Ishikawa (cell line): Measurements from ENCODE around the gene ZNF254.

Source experiments
- CEBPB ChIP-seq: IDR thresholded peaks from 2 replicates; pipeline ENCODE4 v1.6.1; 2012
- CREB1 ChIP-seq: IDR thresholded peaks from 2 replicates; pipeline ENCODE4 v1.6.1; 2012; ENCODE audit warnings: low read depth
- EGR1 ChIP-seq: IDR thresholded peaks from 2 replicates; pipeline ENCODE4 v1.6.1; 2012
- EP300 ChIP-seq: IDR thresholded peaks from 2 replicates; pipeline ENCODE4 v1.6.1; 2012; ENCODE audit warnings: borderline replicate concordance
- FOXM1 ChIP-seq: IDR thresholded peaks from 2 replicates; pipeline ENCODE4 v1.6.1; 2012; ENCODE audit warnings: low read depth, borderline replicate concordance
- NFIC ChIP-seq: IDR thresholded peaks from 2 replicates; pipeline ENCODE4 v1.6.1; 2012
- RAD21 ChIP-seq: IDR thresholded peaks from 2 replicates; pipeline ENCODE4 v1.6.1; 2012; ENCODE audit warnings: low read depth
- TAF1 ChIP-seq: IDR thresholded peaks from 2 replicates; pipeline ENCODE4 v1.6.1; 2012; ENCODE audit warnings: low read depth, mild to moderate bottlenecking
- TCF12 ChIP-seq: IDR thresholded peaks from 2 replicates; pipeline ENCODE4 v1.6.1; 2012; ENCODE audit warnings: low read depth
- TEAD4 ChIP-seq: IDR thresholded peaks from 2 replicates; pipeline ENCODE4 v1.6.1; 2012
- YY1 ChIP-seq: IDR thresholded peaks from 2 replicates; pipeline ENCODE4 v1.6.1; 2012; ENCODE audit warnings: low read depth
- ZBTB7A ChIP-seq: IDR thresholded peaks from 2 replicates; pipeline ENCODE4 v1.6.1; 2012; ENCODE audit warnings: low read depth
- TF ChIP-seq, protein P1 (sequence below): IDR thresholded peaks from 2 replicates; pipeline ENCODE4 v1.6.1; 2012
- TF ChIP-seq, protein P2 (sequence below): IDR thresholded peaks from 2 replicates; pipeline ENCODE4 v1.6.1; 2012
- TF ChIP-seq, protein P3 (sequence below): IDR thresholded peaks from 2 replicates; pipeline ENCODE4 v1.6.1; 2012; ENCODE audit warnings: low read depth, mild to moderate bottlenecking

Gene ZNF254

DNA sequence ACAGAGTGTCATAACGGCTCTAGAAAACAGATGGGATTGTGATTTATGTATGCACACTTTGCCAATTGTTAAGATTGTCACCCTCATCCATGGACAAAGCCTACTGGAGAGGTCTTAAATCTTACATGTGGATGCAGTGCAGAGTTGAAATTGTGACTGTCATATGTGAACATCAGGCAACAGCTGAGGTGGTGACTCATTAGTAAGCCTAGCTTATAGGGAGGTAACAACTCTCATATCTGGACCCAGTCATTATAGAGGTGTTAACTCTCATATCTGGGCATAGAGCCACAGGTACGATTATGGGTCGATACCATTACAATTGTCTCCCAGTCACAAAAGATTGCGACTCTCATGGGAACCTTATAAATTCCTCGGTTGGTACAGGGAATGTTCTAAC is 29.8 kb upstream of the ZNF254 start:
- TF ChIP-seq RAD21 (no peak), YY1 (no peak), TCF12 (no peak), NFIC (no peak), ZBTB7A (no peak)

DNA sequence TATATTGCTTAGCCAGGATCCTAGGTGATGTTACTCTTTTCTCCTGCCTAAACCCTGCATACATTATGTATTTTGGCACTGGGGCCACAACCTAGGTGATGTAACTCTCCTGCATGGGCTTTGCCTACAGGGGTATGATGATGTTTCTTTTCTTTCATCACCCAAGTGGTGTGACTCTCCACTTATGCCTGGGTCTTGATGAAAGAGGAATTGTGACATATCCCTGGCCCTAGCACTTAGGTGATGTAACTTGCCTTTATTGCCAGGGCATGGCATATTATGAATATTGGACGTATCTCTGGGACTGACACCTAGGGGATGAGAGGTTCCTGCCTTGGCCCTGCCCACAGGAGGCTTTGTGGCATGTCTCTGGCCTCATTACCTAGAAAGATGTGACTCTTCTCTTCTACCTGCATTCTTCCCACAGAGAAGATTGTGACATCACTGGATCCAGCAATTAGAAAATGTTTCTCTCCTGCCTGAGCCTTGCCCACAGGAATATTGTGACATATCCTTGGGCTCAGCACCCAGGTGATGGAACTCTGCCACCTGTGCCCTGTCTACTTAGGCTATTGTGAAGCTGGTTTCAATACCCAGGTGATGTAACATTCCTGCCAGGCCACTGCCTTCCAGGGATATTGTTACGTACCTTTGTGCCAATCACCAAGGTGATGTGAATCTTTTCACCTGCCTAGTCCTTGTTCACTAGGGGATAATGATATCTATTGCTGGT is 27.3 kb upstream of the ZNF254 start:
- TF ChIP-seq EP300 (no peak), TEAD4 (no peak)

DNA sequence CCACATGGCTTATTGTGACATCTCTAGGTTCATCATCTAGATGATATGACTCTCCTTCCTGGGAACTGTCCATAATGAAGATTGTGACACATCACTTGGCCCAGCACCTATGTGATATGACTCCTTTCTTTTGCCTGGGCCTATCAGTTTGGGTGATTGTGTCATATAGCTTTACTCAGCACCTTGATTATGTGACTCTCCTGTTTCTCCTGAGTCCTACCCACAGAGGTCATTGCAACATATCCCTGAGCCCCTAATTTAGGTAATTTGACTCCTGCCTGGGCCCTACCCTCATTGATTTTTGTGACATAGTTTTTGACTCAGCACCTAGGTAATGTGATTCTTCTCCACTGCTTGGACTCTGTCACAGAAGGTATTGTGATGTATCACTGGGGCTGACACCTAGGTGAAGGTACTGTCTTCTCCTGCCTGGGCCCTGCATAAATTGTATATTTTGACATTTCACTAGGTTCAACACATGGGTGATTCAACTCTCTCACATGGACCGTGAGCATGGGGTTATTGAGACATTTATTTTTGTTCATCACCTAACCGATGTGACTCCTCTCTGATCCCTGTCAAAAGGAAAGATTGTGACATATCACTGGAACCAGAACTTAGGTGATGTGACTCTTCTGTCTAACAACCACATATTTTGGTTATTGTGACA is 26.2 kb upstream of the ZNF254 start:
- TF ChIP-seq YY1 = no peak
- no peak for TF ChIP-seq TEAD4
- no peak for TF ChIP-seq EP300
- TF ChIP-seq, protein P1, sequence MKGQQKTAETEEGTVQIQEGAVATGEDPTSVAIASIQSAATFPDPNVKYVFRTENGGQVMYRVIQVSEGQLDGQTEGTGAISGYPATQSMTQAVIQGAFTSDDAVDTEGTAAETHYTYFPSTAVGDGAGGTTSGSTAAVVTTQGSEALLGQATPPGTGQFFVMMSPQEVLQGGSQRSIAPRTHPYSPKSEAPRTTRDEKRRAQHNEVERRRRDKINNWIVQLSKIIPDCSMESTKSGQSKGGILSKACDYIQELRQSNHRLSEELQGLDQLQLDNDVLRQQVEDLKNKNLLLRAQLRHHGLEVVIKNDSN = no peak
- TF ChIP-seq, protein P2, sequence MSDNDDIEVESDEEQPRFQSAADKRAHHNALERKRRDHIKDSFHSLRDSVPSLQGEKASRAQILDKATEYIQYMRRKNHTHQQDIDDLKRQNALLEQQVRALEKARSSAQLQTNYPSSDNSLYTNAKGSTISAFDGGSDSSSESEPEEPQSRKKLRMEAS = no peak
- TF ChIP-seq, protein P3, sequence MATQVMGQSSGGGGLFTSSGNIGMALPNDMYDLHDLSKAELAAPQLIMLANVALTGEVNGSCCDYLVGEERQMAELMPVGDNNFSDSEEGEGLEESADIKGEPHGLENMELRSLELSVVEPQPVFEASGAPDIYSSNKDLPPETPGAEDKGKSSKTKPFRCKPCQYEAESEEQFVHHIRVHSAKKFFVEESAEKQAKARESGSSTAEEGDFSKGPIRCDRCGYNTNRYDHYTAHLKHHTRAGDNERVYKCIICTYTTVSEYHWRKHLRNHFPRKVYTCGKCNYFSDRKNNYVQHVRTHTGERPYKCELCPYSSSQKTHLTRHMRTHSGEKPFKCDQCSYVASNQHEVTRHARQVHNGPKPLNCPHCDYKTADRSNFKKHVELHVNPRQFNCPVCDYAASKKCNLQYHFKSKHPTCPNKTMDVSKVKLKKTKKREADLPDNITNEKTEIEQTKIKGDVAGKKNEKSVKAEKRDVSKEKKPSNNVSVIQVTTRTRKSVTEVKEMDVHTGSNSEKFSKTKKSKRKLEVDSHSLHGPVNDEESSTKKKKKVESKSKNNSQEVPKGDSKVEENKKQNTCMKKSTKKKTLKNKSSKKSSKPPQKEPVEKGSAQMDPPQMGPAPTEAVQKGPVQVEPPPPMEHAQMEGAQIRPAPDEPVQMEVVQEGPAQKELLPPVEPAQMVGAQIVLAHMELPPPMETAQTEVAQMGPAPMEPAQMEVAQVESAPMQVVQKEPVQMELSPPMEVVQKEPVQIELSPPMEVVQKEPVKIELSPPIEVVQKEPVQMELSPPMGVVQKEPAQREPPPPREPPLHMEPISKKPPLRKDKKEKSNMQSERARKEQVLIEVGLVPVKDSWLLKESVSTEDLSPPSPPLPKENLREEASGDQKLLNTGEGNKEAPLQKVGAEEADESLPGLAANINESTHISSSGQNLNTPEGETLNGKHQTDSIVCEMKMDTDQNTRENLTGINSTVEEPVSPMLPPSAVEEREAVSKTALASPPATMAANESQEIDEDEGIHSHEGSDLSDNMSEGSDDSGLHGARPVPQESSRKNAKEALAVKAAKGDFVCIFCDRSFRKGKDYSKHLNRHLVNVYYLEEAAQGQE = no peak
- TF ChIP-seq NFIC = no peak
- no peak for TF ChIP-seq CREB1
- no peak for TF ChIP-seq EGR1
- no peak for TF ChIP-seq FOXM1
- TF ChIP-seq RAD21 = no peak
- no peak for TF ChIP-seq TCF12
- no peak for TF ChIP-seq ZBTB7A
- no peak for TF ChIP-seq CEBPB
- TF ChIP-seq TAF1 = no peak

DNA sequence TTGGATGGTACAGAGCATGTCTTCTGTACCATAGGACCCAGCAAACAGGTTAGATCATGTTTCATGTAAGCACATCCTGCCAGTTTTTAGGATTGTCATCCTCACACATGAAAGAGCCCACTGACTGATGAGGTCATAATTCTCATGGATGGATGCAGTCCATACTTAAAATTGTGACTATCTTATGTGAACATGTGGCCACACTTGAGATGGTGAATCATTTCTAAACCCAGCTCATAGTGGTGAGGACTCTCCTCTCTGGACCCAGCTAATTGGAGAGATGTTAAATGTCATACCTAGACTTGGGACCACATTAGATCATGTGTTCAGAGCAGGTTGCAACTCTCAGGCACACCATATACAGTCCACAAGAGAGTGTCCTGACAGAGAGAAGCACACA is 24.8 kb upstream of the ZNF254 start:
- no peak for TF ChIP-seq TCF12

DNA sequence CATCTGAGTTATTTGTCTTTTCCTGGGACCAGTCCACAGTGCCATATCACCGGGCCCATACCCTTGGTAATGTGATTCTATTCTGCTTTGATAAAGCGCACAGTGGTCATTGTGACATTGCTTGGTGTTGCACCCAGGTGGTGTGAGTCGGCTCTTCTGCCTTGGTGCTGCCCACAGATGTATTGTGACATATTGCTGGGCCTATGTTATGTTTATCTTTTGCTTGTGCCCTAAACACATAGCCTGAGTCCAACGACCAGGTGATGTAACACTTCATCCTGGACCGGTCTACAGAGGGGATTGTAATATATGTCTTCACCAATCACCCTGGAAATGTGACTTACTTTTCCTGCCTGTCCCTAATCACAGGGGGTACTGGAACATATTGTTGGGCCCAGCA is 23.7 kb upstream of the ZNF254 start:
- TF ChIP-seq, protein P1 = no peak
- TF ChIP-seq YY1 (no peak), TEAD4 (no peak), TAF1 (no peak)

DNA sequence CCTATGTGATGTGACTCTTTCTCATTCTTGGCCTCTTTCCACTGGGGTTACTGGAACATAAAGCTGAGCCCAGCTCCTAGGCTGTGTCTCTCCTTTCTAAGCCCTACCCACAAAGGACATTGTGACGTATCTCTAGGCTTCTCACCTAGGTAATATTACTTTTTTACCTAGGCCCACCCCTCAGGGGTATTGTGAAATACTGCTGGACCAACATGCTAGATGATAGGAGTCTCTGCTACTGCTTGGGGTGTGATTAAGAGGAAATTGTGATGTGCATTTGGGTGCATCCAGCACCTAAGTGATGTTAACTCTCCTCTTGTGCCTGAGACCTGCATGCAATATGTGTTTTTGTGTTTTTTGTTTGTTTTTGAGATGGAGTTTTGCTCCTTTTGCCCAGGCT is 22.8 kb upstream of the ZNF254 start:
- TF ChIP-seq, protein P2 = no peak
- TF ChIP-seq, protein P3 = no peak
- TF ChIP-seq TEAD4 = no peak

DNA sequence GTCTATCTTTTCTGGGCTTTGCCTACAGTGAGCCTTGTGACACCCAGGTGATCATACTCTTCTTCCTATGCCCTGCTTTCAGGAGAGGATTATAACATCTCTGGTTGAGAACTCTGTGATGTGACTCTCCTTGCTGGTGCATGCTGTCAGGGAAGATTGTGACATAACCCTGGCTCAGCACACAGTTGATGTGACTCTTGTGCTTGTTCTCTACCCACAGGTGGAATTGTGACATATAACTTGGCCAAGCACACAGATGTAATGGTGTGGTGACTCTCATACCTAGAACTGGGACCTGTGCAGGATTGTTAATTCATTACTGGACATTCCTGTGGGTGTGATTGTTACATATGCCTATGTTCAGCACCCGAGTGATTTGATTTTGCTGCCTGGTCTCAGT is 21.7 kb upstream of the ZNF254 start:
- TF ChIP-seq CEBPB (no peak), TEAD4 (no peak), EGR1 (no peak), CREB1 (no peak), FOXM1 (no peak), ZBTB7A (no peak), NFIC (no peak), EP300 (no peak), RAD21 (no peak), YY1 (no peak), TAF1 (no peak)
- TF ChIP-seq, protein P1 = no peak
- TF ChIP-seq, protein P3 = no peak
